GM04503 (cell line): Measurements from ENCODE around the gene GPR42.
"Not testable (repeated sequence)": the region's sequence is repeated elsewhere in the genome, so short reads cannot be mapped to it uniquely, and the experiment has no call there.

Experiments
- DNase-seq: peaks from one replicate; pipeline ENCODE4 v3.0.0-alpha.2; 2012; ENCODE audit warnings: low read depth

The GPR42 gene

GRCh38 chr19:35396240-35396885 lies 25.5 kb downstream of the GPR42 start:
- DNase-seq = no peak

DNA sequence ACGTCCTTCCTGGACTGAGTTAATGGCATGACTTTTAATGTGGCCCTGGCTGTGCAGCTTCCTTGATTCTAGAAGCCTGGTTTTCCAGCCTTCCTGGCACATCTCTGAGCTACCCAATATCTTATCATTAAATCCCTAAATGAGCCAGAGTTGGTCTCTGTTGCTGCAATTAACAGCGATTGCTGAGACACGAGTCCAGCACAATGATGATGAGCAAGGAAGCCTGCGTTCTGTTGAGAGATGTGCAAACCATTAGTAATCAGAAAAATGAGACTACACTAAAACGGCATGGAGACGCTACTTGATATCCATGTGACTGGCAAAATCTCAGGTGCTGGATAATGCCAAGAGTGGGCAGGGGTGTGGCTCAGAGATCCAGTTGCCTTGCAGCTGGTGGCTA lies 26.2 kb downstream of the GPR42 start:
- DNase-seq = no peak

DNA sequence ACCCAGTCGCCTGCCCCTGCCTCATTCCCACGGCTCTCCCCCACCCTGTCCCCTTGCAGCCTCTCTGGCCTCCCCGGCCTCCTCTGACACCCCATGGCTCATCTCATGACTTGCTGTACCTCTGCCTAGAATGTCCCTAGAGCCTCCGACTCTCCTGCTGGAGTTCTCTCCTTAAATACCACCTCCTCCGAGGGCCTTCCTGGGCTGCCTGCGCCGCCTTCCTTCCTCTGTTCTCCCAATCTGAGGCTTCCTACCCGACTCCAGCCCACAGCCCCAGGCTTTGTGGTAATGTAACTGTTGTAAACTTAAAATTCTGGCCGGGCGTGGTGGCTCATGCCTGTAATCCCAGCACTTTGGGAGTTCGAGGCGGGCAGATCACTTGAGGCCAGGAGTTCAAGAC lies 27.7 kb downstream of the GPR42 start:
- no peak for DNase-seq

GRCh38 chr19:35399231-35399630 lies 28.4 kb downstream of the GPR42 start:
- DNase-seq = no peak

- DNase-seq = no peak
These were observed 29.3 kb downstream of the GPR42 start for GRCh38 chr19:35399948-35400772.

GRCh38 chr19:35400773-35401100 lies 29.9 kb downstream of the GPR42 start:
- no peak for DNase-seq

DNA sequence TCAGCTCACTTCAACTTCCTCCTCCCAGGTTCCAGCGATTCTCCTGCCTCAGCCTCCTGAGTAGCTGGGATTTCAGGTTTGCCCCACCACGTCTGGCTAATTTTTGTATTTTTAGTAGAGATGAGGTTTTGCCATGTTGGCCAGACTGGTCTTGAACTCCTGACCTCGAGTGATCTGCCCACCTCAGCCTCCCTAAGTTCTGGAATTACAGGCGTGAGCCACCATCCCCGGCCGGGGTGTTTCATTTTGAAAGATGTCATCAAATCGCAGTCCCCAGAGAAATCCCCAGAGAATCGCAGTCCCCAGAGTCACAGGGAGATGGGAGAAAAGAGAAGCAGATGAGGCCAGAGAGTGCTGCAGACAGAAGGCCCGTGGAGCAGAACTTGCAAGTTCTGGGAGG lies 30.5 kb downstream of the GPR42 start:
- DNase-seq = not testable (repeated sequence)

DNA sequence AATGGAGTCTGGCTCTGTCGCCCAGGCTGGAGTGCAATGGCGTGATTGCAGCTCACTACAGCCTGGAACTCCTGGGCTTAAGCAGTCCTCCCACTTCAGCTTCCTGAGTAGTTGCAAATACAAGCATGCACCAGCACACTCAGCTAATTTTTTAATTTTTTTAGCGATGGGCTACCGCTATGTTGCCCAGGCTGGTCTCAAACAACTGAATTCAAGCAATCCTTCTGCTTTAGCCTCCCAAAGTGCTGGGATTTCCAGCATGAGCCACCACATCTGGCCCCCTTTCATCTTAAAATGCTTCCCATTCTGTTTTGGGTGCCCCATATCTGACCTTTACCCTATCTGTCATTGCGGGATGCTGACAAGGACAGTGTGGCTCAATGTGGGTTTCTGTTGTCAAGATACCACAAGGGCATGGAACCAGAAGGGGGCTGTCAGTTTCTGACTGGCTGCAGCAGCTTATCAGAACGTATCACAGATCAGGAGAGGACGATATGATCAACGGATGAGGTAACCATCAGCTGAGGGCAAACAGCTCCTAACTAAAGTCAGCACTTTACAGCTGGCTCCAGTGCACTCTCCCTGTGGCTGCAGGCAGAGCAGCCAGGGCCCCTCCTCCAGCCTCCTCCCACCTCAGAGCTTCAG lies 32.4 kb downstream of the GPR42 start:
- no peak for DNase-seq

DNA sequence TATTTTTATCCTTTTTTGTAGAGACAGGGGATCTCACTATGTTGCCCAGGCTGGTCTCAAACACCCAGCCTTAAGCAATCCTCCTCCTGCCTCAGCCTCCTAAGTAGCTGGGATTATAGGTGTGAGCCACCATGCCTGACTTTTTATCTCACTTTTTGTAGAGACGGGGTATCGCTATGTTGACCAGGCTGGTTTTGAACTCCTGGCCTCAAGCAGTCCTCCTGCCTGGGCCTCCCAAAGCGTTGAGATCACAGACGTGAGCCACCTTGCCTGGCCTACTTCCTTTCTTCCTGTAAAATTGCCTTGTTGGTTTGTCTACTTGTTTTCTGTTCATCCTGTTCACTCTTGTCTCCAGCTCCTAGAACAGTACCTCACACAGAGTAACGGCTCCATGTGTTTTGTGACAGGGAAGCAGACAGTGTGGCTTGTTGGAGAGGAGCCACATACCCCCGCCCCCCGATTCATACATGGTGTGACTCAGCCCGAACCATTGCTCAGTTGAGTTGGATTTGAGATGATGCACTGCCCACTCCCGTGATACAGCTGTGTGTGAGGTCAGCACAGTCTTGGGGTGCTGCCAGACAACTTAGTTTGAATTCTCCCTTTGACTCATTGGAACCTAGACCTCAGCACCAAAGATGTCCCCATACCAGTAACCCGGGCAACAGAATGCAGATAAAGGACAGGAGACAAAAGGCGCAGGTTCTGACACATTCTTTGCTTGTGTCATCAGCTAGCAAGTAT lies 34.2 kb downstream of the GPR42 start:
- DNase-seq = peak; percentile 96

GRCh38 chr19:35407619-35408018 lies 36.8 kb downstream of the GPR42 start:
- no peak for DNase-seq

DNA sequence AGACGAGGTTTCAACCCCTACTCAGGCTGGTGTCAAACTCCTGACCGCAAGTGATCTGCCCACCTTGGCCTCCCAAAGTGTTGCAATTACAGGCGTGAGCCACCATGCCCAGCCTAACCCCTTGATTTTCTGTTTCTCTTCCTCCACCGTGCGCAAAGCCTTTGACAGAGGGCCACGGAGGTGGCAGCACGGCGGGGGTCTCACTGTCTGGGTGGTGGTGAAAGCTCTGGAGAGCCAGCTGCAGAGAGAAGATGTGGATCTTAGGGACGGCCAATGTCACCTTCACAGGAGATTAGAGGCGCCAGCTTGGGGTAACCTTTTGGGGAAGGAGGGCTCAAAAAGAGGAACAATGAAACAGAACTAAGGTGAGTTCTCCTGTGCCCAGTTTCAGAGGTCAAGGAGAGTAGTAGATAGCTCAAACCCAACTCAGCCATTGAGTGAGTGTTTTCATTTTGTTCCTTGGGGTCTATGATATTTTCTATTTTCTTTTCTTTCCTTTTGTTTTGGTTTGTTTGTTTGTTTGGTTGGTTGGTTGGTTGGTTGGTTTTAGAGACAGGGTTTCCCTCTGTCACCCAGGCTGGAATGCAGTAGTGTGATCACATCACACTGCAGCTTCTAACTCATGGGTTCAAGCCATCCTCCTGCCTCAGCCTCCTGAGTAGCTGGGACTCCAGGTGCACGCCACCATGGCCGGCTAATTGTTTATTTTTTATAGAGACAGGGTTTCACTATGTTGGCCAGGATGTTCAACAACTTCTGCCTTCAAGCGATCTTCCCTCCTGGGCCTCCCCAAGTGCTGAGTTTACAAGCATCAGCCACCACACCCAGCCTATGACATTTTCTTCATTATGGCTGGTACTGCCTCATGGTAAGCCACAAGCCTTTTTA lies 37.7 kb downstream of the GPR42 start:
- DNase-seq = no peak

DNA sequence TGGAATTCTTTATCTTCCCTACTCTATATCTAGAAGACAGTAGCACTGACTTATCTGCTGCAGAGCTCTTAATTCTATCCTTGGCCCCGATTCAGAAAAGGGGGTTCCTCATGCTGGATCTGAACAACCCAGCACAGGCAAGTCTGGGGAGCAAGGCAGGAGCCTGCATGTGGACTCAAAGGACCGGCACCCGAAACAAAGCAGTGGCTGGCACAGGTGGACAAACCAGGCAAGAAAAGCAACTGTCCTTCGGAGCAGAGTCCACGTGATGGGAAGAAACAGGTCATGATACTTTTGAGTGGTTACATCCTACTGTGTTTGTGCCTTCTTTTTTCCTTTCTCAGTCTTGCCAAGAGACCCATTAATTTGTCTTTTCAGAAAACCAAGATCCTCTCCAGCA lies 38.3 kb downstream of the GPR42 start:
- DNase-seq = no peak

- DNase-seq = no peak
These were observed 39.6 kb downstream of the GPR42 start for GRCh38 chr19:35410487-35410886.

- DNase-seq = no peak
These were observed 43.6 kb downstream of the GPR42 start for GRCh38 chr19:35414442-35414841.

GRCh38 chr19:35416331-35416730 lies 45.5 kb downstream of the GPR42 start:
- no peak for DNase-seq

DNA sequence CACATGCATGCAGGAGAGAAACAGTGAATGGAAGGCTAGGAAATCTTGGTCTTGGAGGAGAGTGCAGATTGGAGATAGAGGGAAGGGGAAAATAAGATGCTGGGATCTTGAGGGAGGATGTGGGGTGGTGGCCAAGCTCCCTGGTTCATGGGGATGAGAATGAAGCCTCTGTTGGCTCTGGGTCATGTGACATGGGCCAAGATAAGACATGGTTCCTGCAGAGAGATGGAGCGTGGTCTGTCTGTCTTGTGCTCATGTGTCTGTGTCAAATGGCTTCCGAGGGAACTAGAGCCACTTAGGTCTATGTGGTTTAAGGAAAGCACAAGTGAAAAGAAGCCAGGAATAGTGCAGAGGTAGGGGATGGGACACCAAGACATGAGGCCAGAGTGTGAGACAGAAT lies 46.4 kb downstream of the GPR42 start:
- DNase-seq = no peak

DNA sequence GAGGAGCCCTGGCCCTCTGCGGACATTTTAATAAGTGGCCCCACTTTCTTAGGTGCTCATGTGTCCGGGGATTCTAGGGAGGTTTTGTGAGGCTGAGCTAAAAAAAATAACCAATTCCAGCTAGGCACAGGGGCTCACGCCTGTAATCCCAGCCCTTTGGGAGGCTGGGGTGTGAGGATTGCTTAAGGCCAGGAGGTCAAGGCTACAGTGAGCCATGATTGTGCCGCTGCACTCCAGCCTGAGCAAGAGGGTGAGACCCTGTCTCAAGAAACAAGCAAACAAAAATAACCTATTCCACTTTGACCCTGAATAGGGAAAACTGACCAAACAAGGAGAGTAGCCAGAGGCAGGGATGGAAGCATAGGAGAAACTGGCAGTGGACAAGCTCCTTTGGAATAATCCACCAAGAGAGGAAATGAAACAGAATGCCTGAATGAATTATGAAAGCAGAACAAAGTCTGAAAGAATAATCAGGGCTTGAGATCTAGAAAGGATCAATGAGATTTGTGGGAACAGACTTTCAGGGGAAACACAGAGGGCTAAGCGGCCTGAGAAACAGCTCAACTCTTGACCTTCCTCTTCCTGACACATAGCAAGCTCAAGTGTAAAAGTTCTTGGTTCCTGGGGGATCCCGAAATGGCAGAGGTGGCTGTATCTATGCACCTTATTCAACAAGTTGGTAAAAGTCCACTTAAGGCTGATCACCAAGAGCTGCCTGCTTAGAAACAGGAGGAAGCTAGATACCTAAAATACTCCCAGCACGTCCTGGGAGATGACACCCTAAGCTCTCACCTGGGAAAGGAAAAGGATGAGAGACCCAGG lies 47.1 kb downstream of the GPR42 start:
- DNase-seq = no peak

DNA sequence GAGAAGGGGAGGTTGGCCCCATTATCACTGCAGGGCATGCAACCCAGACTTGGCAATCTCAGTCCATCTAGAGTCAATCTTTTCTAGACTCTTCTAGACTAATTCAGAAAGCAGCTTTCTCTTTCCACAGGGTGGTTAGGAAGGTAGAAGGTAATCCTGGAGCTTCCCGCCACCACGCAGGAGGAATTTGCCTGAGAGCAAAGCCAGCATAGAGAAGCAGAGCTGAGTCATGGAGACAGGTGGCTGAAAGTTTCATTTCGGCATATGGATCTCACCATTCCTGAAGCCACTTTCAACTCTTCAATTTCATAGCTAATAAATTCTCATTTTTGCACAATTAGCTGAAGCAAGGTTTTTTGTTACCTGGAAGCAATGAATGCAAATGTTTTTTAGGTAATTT lies 48.2 kb downstream of the GPR42 start:
- no peak for DNase-seq

GRCh38 chr19:35419805-35420204 lies 48.9 kb downstream of the GPR42 start:
- DNase-seq = no peak

- DNase-seq = no peak
These were observed 50.5 kb downstream of the GPR42 start for GRCh38 chr19:35421362-35421761.
